HEK293T (cell line): ENCODE results near the gene ACIN1.

Source experiments
- CTBP1 ChIP-seq: fragments of 450-650 bp; IDR thresholded peaks from 2 replicates; pipeline ENCODE4 v1.6.1; 2016; ENCODE audit warnings: borderline replicate concordance
- FOXM1 ChIP-seq: fragments of 450-650 bp; IDR thresholded peaks from 2 replicates; pipeline ENCODE4 v1.6.1; 2017; ENCODE audit warnings: mild to moderate bottlenecking, borderline replicate concordance

DNA sequence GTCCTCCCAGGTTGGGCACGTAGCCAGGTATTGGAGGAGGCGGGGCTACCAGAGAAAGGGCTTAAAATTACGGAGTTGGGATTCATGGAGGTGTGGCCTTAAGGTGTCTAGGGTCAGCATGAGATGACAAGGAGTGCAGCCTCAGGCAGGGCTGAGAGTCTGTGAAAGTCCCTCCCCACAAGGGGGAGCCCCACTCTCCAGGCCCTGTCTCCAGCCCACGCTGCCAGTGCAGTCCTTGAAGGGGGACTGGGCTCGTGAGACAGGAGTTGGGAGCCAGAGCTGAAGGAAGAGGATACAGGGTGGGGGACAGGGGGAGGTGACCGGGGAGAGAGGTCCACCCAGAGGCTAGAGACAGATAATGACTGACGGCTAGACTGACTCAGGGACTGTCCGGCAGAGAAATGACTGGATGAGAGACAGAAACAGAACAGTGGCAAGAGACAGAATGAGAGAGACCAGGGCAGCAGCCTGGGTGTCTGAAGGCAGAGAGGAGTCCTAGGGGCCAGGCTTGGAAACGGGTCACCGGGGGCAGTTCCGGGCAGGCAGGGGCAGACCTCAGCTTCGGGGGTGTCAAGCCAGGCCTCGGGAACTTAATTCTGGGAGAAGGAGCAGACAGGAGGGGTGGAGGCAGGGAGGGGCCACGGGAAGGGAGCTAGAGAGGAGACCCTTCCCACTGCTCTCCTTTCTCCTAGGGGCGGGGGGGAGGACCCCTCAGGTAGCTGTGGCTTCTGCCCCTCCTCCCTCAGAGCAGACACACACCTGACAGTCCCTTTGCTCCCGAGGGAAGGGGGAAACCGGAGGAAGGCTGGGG is 38.6 kb downstream of the ACIN1 start:
- TF ChIP-seq CTBP1 = no peak
- no peak for TF ChIP-seq FOXM1
